PC-9 (cell line): ENCODE results near the gene PASK. TPM values are rescaled to one million over a fixed set of nuclear protein-coding genes. Genes with fewer than 3 reads are reported as not detected.

Experiments
- BruUV-seq: library from RNA; stranded (reverse); fragments of 400-500 nt; replicated peaks from 2 replicates; lab custom pipeline; 2021; lab: Mats Ljungman, UMichigan
- CTCF ChIA-PET: fragments of 300-600 bp; sonication (Branson Sonifier 250); formaldehyde crosslinking; loops from one replicate; lab custom pipeline; 2022; ENCODE audit warnings: antibody characterized with exemption; lab: Charles Lee
- POLR2A ChIA-PET: fragments of 300-600 bp; sonication (Branson Sonifier 250); formaldehyde crosslinking; loops from one replicate; lab custom pipeline; 2022; ENCODE audit warnings: antibody characterized with exemption; ENCODE audit not compliant: unreplicated experiment; lab: Charles Lee
- DNase-seq, 2 experiments: peaks; one replicate each; pipeline versions ENCODE4 v3.0.0 to v3.0.0-alpha.2; 2015 to 2022; ENCODE audit warnings: mixed read lengths in 1 of 2
- H2AFZ ChIP-seq: fragments of 200-600 bp; sonication (generic); 2 replicates; pipeline ENCODE4 v1.8.1; 2017; ENCODE audit warnings: antibody characterized with exemption
- H3F3A ChIP-seq: fragments of 200-600 bp; sonication (generic); 2 replicates; pipeline ENCODE4 v1.8.1; 2017; ENCODE audit warnings: antibody characterized with exemption, mild to moderate bottlenecking, low read depth; ENCODE audit not compliant: insufficient read depth
- H3K27ac ChIP-seq: fragments of 200-600 bp; sonication (generic); 2 replicates; pipeline ENCODE4 v1.6.1; 2016; ENCODE audit warnings: mixed run types
- H3K27me3 ChIP-seq: fragments of 200-600 bp; sonication (generic); 2 replicates; pipeline ENCODE4 v1.6.1; 2016; ENCODE audit warnings: low read depth, mixed run types; ENCODE audit not compliant: insufficient read depth
- H3K36me3 ChIP-seq: fragments of 200-600 bp; sonication (generic); 2 replicates; pipeline ENCODE4 v1.6.1; 2016; ENCODE audit warnings: low read depth, mixed run types
- H3K4me1 ChIP-seq: fragments of 200-600 bp; sonication (generic); replicated peaks from 2 replicates; pipeline ENCODE4 v1.6.1; 2016; ENCODE audit warnings: mixed run types; ENCODE audit not compliant: insufficient read depth
- H3K4me2 ChIP-seq: fragments of 200-600 bp; sonication (generic); 2 replicates; pipeline ENCODE4 v1.6.1; 2017; ENCODE audit warnings: mixed run types
- H3K4me3 ChIP-seq: fragments of 200-600 bp; sonication (generic); 2 replicates; pipeline ENCODE4 v1.6.1; 2016; ENCODE audit warnings: mixed run types
- H3K79me2 ChIP-seq: fragments of 200-600 bp; sonication (generic); 2 replicates; pipeline ENCODE4 v1.6.1; 2017; ENCODE audit warnings: low read depth, mixed run types
- H3K9me2 ChIP-seq: fragments of 200-600 bp; sonication (generic); 2 replicates; pipeline ENCODE4 v1.8.1; 2017; ENCODE audit warnings: mild to moderate bottlenecking; ENCODE audit not compliant: insufficient read depth
- H3K9me3 ChIP-seq: fragments of 200-600 bp; sonication (generic); 2 replicates; pipeline ENCODE4 v1.8.1; 2016; ENCODE audit warnings: low read depth; ENCODE audit not compliant: insufficient read depth
- H4K20me1 ChIP-seq: fragments of 200-600 bp; sonication (generic); 2 replicates; pipeline ENCODE4 v1.8.1; 2017; ENCODE audit not compliant: insufficient read depth
- CTCF ChIP-seq: fragments of 200-600 bp; sonication (generic); conservative IDR thresholded peaks from 2 replicates; pipeline ENCODE4 v1.6.1; 2017; ENCODE audit warnings: mixed run types, antibody characterized with exemption, mild to moderate bottlenecking, moderate library complexity
- EZH2 ChIP-seq: fragments of 200-600 bp; sonication (generic); IDR thresholded peaks from 2 replicates; pipeline ENCODE4 v1.8.0; 2017; ENCODE audit warnings: antibody characterized with exemption, low read depth
- intact Hi-C: fragments of 100-400 bp; cut with micrococcal nuclease; formaldehyde crosslinking; loops from one replicate; pipeline ENCODE4 v1.10.0; 2022; ENCODE audit not compliant: unreplicated experiment
- total RNA-seq: library from RNA; stranded (reverse); gene quantifications from 2 replicates; pipeline ENCODE4 v1.2.3, GENCODE V29; 2021

Gene PASK
- total RNA-seq, 1 experiment from 2014 or later = 77.5 TPM

DNA sequence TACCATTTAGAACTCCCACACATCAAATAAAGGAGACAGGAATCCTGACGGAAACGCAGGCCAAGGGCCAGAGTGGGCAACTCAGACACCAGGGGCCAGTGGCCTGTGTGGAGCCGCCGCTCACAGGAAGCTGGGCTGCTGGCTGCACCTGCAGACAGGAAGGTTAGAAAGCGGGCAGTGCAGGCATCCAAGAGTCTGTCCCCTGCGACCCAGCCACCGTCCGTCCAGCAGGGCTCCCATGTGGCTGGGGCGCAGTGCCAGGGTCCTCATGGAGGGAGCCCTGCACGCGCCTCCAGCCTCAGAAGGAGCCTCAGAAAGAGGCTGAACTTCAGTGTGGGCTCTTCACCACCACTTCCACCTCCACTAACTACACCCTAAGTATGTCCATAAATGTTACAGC, 36.7 kb upstream of the PASK start:
- 0 out of 2 replicates have a peak, but pooled peaks cover 3% of the 10 kb centered on the region for H3K36me3 ChIP-seq
- intact Hi-C loops = no loop called here
- peaks cover 4% of the 10 kb centered on the region; the same call in 1 of the 2 replicates for H3F3A ChIP-seq
- no peaks in the 10 kb centered on the region for H3K79me2 ChIP-seq
- peaks cover 30% of the 10 kb centered on the region for H3K27me3 ChIP-seq
- POLR2A ChIA-PET = no interaction called here
- CTCF ChIA-PET = no interaction called here
- no TSS peak for BruUV-seq
- H3K4me3 ChIP-seq = no peak overlapping the region
- H2AFZ ChIP-seq = no peak overlapping the region
- H4K20me1 ChIP-seq = no peaks in the 10 kb centered on the region
- no peaks in the 10 kb centered on the region for H3K9me3 ChIP-seq
- H3K27ac ChIP-seq = no peak overlapping the region
- TF ChIP-seq CTCF = no peak
- no peak for TF ChIP-seq EZH2
- no peak overlapping the region for H3K4me2 ChIP-seq
- no peaks in the 10 kb centered on the region for H3K9me2 ChIP-seq
- DNase-seq = no peak
- no peaks in the 10 kb centered on the region for H3K4me1 ChIP-seq

GRCh38 chr2:241184901-241185300, 35.6 kb upstream of the PASK start:
- Histone ChIP-seq H3K9me2 (no peaks in the 10 kb centered on the region), H3K27ac (no peak overlapping the region), H3K36me3 (0 out of 2 replicates have a peak, but pooled peaks cover 6% of the 10 kb centered on the region), H3F3A (peaks cover 4% of the 10 kb centered on the region; the same call in 1 of the 2 replicates), H4K20me1 (no peaks in the 10 kb centered on the region), H3K4me1 (no peaks in the 10 kb centered on the region), H3K4me2 (no peak overlapping the region), H2AFZ (no peak overlapping the region), H3K9me3 (no peaks in the 10 kb centered on the region), H3K27me3 (peaks cover 21% of the 10 kb centered on the region), H3K4me3 (no peak overlapping the region), H3K79me2 (no peaks in the 10 kb centered on the region)
- DNase-seq = peak in 1 of 2 experiments; percentile 22
- intact Hi-C loops = no loop called here
- BruUV-seq = no TSS peak
- ChIA-PET POLR2A (interaction anchor here (0.7 kb wide), 1 partner anchor 35 kb away, joined by 15 read pairs; no protein-coding TSS in a partner anchor), CTCF (no interaction called here)
- no peak for TF ChIP-seq CTCF
- TF ChIP-seq EZH2 = no peak

- Histone ChIP-seq H3K79me2 (no peaks in the 10 kb centered on the region), H3K27ac (no peak overlapping the region), H3K4me3 (no peak overlapping the region), H3K27me3 (peaks cover 4% of the 10 kb centered on the region; the same call in 1 of the 2 replicates), H3K36me3 (0 out of 2 replicates have a peak, but pooled peaks cover 6% of the 10 kb centered on the region), H3K4me2 (no peak overlapping the region), H3K4me1 (no peaks in the 10 kb centered on the region), H3K9me2 (no peaks in the 10 kb centered on the region), H2AFZ (no peak overlapping the region), H3F3A (peaks cover 4% of the 10 kb centered on the region; the same call in 1 of the 2 replicates), H3K9me3 (no peaks in the 10 kb centered on the region), H4K20me1 (no peaks in the 10 kb centered on the region)
- ChIA-PET CTCF (no interaction called here), POLR2A (no interaction called here)
- intact Hi-C loops = no loop called here
- TF ChIP-seq EZH2 (no peak), CTCF (no peak)
- no TSS peak for BruUV-seq
- DNase-seq = no peak
Observed at GRCh38 chr2:241183221-241183620, 33.9 kb upstream of the PASK start.
